Activated CD4-positive, alpha-beta T cell treated with anti-CD3 and anti-CD28 coated beads, Interleukin-2, amount 10 ng/mL, durations not matched to agents 24 days and 14 days (primary cell): ENCODE measurements around the gene SCGB1D4. TPM values are rescaled to one million over a fixed set of nuclear protein-coding genes. Genes with fewer than 3 reads are reported as not detected.
A peak's percentile ranks its signal among the peaks of the same experiment; 100 is the strongest.

Source experiments
- DNase-seq: peaks from one replicate; pipeline ENCODE4 v3.0.0; 2022
- H3K27ac Mint-ChIP-seq: one replicate; pipeline ENCODE4 v1.8.0; 2022; ENCODE audit warnings: mild to moderate bottlenecking, mixed read lengths
- H3K27me3 Mint-ChIP-seq: one replicate; pipeline ENCODE4 v1.8.0; 2022; ENCODE audit warnings: mixed read lengths
- H3K36me3 Mint-ChIP-seq: one replicate; pipeline ENCODE4 v1.8.0; 2022; ENCODE audit warnings: low read depth, mild to moderate bottlenecking, mixed read lengths
- H3K4me1 Mint-ChIP-seq: one replicate; pipeline ENCODE4 v1.8.0; 2021; ENCODE audit warnings: mixed read lengths
- H3K4me3 Mint-ChIP-seq: one replicate; pipeline ENCODE4 v1.8.0; 2022; ENCODE audit warnings: mild to moderate bottlenecking, moderate library complexity, mixed read lengths
- H3K9me3 Mint-ChIP-seq: one replicate; pipeline ENCODE4 v1.8.0; 2021; ENCODE audit warnings: mixed read lengths
- intact Hi-C: fragments of 100-400 bp; cut with micrococcal nuclease; formaldehyde crosslinking; loops from one replicate; pipeline ENCODE4 v1.15.1; 2023
- total RNA-seq: library from RNA; stranded (reverse); gene quantifications from 2 replicates; pipeline ENCODE4 v1.2.3, GENCODE V29; 2022

SCGB1D4 gene
- total RNA-seq, 1 donor from 2014 or later, result not detected

GRCh38 chr11:62264004-62264403 is 34.9 kb downstream of the SCGB1D4 start:
- peak overlapping the region; percentile 43 for H3K27ac Mint-ChIP-seq
- H3K27me3 Mint-ChIP-seq, result peaks cover 10% of the 10 kb centered on the region
- H3K4me1 Mint-ChIP-seq, result peaks cover 9% of the 10 kb centered on the region
- DNase-seq, result no peak
- no peaks in the 10 kb centered on the region for H3K36me3 Mint-ChIP-seq
- no peaks in the 10 kb centered on the region for H3K9me3 Mint-ChIP-seq
- intact Hi-C loops, result no loop called here
- no peak overlapping the region for H3K4me3 Mint-ChIP-seq

DNA sequence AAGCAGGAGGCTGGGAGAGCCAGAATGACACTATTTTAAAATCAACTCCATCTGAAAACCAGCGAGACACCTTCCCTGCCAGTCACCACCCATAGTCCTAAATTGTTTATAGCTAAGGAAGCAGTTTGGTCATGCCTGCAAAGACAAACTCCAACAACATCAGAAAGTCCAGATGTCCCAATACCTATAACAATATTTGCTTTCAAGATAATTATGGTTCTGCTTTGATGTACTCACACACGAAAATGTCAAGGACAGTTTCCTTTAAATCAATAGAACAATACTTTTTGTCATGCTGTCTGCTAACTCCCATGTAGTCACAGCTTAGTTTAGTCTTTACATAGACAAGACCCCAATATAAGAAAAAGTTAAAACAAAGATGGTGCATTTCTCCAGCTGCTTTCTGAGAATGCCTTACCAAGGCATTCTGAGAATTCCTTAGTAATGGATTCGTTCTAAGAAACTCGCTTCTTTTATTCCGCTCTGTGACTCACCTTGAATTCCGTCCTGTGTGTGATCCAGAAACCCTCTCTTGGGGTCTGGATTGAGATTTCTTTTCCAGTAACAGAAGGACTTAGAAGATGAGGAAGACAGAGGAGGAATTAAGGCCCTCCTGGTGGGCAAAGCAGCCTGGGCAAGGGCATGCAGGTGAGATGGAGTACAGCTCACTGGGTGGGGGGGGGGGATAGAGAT is 38.5 kb downstream of the SCGB1D4 start:
- intact Hi-C loops, result no loop called here
- peaks cover 7% of the 10 kb centered on the region for H3K4me1 Mint-ChIP-seq
- no peaks in the 10 kb centered on the region for H3K9me3 Mint-ChIP-seq
- H3K27me3 Mint-ChIP-seq, result peaks cover 22% of the 10 kb centered on the region
- H3K27ac Mint-ChIP-seq, result no peak overlapping the region
- no peak overlapping the region for H3K4me3 Mint-ChIP-seq
- no peaks in the 10 kb centered on the region for H3K36me3 Mint-ChIP-seq
- DNase-seq, result peak; percentile 36

GRCh38 chr11:62256281-62256680 is 42.6 kb downstream of the SCGB1D4 start:
- Mint-ChIP-seq H3K27ac (no peak overlapping the region), H3K27me3 (peaks cover 17% of the 10 kb centered on the region), H3K4me3 (no peak overlapping the region), H3K9me3 (peaks cover 9% of the 10 kb centered on the region), H3K36me3 (no peaks in the 10 kb centered on the region), H3K4me1 (no peaks in the 10 kb centered on the region)
- DNase-seq, result no peak
- intact Hi-C loops, result no loop called here

DNA sequence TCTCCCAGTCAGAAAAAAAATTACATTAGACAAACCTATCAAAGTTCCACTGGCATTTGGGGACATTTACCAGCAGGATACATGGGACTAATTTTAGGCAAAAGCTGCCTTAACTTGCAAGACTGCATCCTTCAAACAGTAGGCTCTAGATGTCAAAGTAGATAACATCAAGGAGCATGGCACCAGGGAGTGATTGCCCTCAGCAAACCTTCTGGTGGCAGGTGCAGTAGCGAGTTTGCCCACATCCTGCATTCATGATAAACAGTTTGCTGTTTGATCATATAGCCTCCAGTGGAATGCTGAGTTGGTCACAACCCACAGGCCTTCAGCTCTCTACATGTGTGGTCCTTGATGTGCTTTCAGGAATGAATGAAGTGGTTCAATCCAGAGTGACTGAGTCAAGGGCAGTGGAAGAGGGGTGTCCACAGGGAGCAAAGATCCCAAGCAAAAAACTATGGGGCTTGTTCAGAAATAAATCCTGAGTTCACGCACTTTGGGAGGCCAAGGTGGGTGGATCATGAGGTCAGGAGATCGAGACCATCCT is 44.8 kb downstream of the SCGB1D4 start:
- peaks cover 23% of the 10 kb centered on the region for H3K9me3 Mint-ChIP-seq
- no peak overlapping the region for H3K27ac Mint-ChIP-seq
- H3K4me1 Mint-ChIP-seq, result no peaks in the 10 kb centered on the region
- H3K4me3 Mint-ChIP-seq, result no peak overlapping the region
- H3K27me3 Mint-ChIP-seq, result peaks cover 20% of the 10 kb centered on the region
- no peaks in the 10 kb centered on the region for H3K36me3 Mint-ChIP-seq
- no peak for DNase-seq
- intact Hi-C loops, result no loop called here

- H3K4me1 Mint-ChIP-seq, result no peaks in the 10 kb centered on the region
- no peaks in the 10 kb centered on the region for H3K36me3 Mint-ChIP-seq
- intact Hi-C loops, result no loop called here
- H3K4me3 Mint-ChIP-seq, result no peak overlapping the region
- DNase-seq, result no peak
- peaks cover 15% of the 10 kb centered on the region for H3K27me3 Mint-ChIP-seq
- peaks cover 23% of the 10 kb centered on the region for H3K9me3 Mint-ChIP-seq
- H3K27ac Mint-ChIP-seq, result no peak overlapping the region
Measured at GRCh38 chr11:62251698-62252097, 47.2 kb downstream of the SCGB1D4 start.

Other genes starting within 250 kb of the SCGB1D4 start
- 95.0 and 102 TPM in 2 replicates for gene INCENP, start 175.1 kb downstream of the SCGB1D4 start, total RNA-seq
- not detected in 2 replicates for gene SCGB1D1, start 108.9 kb downstream of the SCGB1D4 start, total RNA-seq
- gene SCGB2A1, start 90.4 kb downstream of the SCGB1D4 start, total RNA-seq, result not detected in 2 replicates
- not detected in 2 replicates for gene SCGB1D2, start 56.8 kb downstream of the SCGB1D4 start, total RNA-seq
- not detected in 2 replicates for gene SCGB2A2, start 28.9 kb downstream of the SCGB1D4 start, total RNA-seq
- 3.6 and 5.8 TPM in 2 replicates for gene ASRGL1, start 38.4 kb upstream of the SCGB1D4 start, total RNA-seq
- gene SCGB1A1, start 120.0 kb upstream of the SCGB1D4 start, total RNA-seq, result not detected in 2 replicates
- 88.8 and 91.5 TPM in 2 replicates for gene AHNAK, start 247.7 kb upstream of the SCGB1D4 start, total RNA-seq